Gastrocnemius medialis (tissue), 4 donors: Measurements from ENCODE around the gene HGFAC.

Source experiments
- CTCF ChIP-seq, 5 experiments: fragments of 450-650 bp in 3 of 5; fragments of 200-600 bp in 2 of 5; sonication (generic) in 2 of 5; IDR thresholded peaks in 4 of 5; conservative IDR thresholded peaks in 1 of 5; 1 replicate in 4 of 5; 2 replicates in 1 of 5; pipeline ENCODE4 v1.5.1; 2016 to 2019; ENCODE audit warnings: antibody characterized with exemption in 5 of 5, mild to moderate bottlenecking in 3 of 5, moderate library complexity in 3 of 5
- POLR2A ChIP-seq, 2 donors: fragments of 450-650 bp; IDR thresholded peaks; one replicate each; pipeline ENCODE4 v1.6.1; 2017; ENCODE audit warnings: antibody characterized with exemption in 2 of 2, mild to moderate bottlenecking in 2 of 2, moderate library complexity in 2 of 2

DNA sequence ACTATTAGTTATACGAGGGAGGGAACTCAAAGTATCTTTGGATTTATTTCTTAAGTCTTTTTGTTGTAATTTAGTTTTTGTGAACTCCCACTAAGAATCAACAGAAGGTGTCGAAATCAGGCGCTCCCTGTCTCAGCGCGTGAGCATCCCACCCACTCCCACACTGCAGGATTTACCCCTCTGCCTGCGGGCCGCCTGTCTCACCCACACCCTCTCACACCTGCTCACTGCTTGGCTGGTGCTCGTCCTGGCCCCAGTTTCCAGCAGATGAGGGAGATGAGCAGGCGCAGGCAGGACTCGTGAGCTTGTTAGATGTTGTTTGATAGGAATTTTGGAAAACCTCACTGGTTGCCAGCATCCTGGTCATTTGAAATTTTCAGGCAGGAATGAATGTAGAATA is 20.8 kb upstream of the HGFAC start:
- no peak for TF ChIP-seq CTCF (IDR thresholded peaks at IDR 0.05 in 4 of 5, conservative IDR thresholded peaks at IDR 0.05 in 1 of 5)
- no peak for TF ChIP-seq POLR2A (IDR thresholded peaks at IDR 0.05)
